Stomach (tissue), 4 donors: ENCODE data around the gene SNAPC2.

Experiments used
- CTCF ChIP-seq, 7 experiments: fragments of 450-650 bp in 4 of 7; fragments of 200-600 bp in 3 of 7; sonication (generic) in 3 of 7; IDR thresholded peaks; one replicate each; pipeline ENCODE4 v1.5.1; 2016 to 2019; ENCODE audit warnings: antibody characterized with exemption in 7 of 7, control low read depth in 2 of 7, mild to moderate bottlenecking in 1 of 7
- EP300 ChIP-seq: sonication (generic); formaldehyde crosslinking; IDR thresholded peaks from one replicate; pipeline ENCODE4 v1.6.1; 2017; ENCODE audit warnings: antibody characterized with exemption
- POLR2A ChIP-seq, 4 donors: fragments of 450-650 bp; IDR thresholded peaks; one replicate each; pipeline ENCODE4 v1.6.1; 2016; ENCODE audit warnings: antibody characterized with exemption in 4 of 4, control low read depth in 2 of 4, mild to moderate bottlenecking in 1 of 4, moderate library complexity in 1 of 4
- POLR2AphosphoS5 ChIP-seq, 3 donors: sonication (generic); formaldehyde crosslinking; IDR thresholded peaks; one replicate each; pipeline ENCODE4 v1.6.1; 2016; ENCODE audit warnings: antibody characterized with exemption in 3 of 3

GRCh38 chr19:7916103-7916954, 3.8 kb upstream of the SNAPC2 start:
- TF ChIP-seq POLR2A (IDR thresholded peaks at IDR 0.05), result no peak
- no peak for TF ChIP-seq POLR2AphosphoS5 (IDR thresholded peaks at IDR 0.05)
- no peak for TF ChIP-seq CTCF (IDR thresholded peaks at IDR 0.05)
- no peak for TF ChIP-seq EP300
